IPS-18a (cell line): ENCODE data around the gene INAVA.
"Not testable (repeated sequence)": the region's sequence is repeated elsewhere in the genome, so short reads cannot be mapped to it uniquely, and the experiment has no call there.

Experiments
- H3K27ac ChIP-seq: one replicate; pipeline ENCODE4 v1.5.1; 2013; ENCODE audit warnings: low read length
- H3K27me3 ChIP-seq: one replicate; pipeline ENCODE4 v1.6.1; 2013; ENCODE audit warnings: mild to moderate bottlenecking, low read length; ENCODE audit not compliant: control insufficient read depth, insufficient read depth
- H3K36me3 ChIP-seq: one replicate; pipeline ENCODE4 v1.6.1; 2013; ENCODE audit warnings: low read depth, low read length; ENCODE audit not compliant: control insufficient read depth
- H3K4me1 ChIP-seq: one replicate; pipeline ENCODE4 v1.6.1; 2013; ENCODE audit warnings: low read depth, low read length; ENCODE audit not compliant: control insufficient read depth
- H3K4me3 ChIP-seq: one replicate; pipeline ENCODE4 v1.5.1; 2013; ENCODE audit warnings: low read length
- H3K9ac ChIP-seq: one replicate; pipeline ENCODE4 v1.6.1; 2013; ENCODE audit warnings: mild to moderate bottlenecking, low read length, moderate library complexity
- H3K9me3 ChIP-seq: one replicate; pipeline ENCODE4 v1.6.1; 2013; ENCODE audit warnings: low read depth, low read length; ENCODE audit not compliant: control insufficient read depth

Gene INAVA

DNA sequence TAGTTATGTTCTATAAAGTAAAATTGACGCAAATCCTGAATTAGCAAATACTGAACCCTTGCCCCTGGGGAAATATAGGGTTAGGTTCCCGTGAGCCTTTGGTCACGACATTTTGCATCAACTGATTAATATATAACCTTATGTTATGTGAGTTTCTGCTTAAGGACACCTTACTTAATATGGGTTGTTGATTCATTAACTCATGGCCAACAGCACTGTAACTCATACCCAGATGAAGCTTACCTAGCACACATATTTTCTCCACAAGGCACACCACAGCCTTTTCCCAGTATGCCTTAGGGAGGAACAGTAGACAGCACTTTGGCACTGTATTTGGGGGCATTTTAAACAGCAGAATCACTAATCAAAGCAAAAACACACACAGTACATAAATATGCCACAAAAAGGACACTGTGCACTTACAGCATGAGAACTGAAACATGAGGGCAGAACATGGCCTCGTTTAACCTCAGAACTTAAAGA lies 15.1 kb downstream of the INAVA start:
- Histone ChIP-seq H3K27ac (no peak overlapping the region), H3K9me3 (no peaks in the 10 kb centered on the region), H3K27me3 (no peaks in the 10 kb centered on the region), H3K9ac (no peak overlapping the region), H3K4me1 (no peaks in the 10 kb centered on the region), H3K36me3 (peaks cover 64% of the 10 kb centered on the region), H3K4me3 (no peak overlapping the region)

- H3K27ac ChIP-seq: no peak overlapping the region
- H3K4me3 ChIP-seq: no peak overlapping the region
- peaks cover 59% of the 10 kb centered on the region for H3K36me3 ChIP-seq
- no peaks in the 10 kb centered on the region for H3K4me1 ChIP-seq
- H3K9ac ChIP-seq: no peak overlapping the region
- H3K9me3 ChIP-seq: no peaks in the 10 kb centered on the region
- H3K27me3 ChIP-seq: no peaks in the 10 kb centered on the region
Observed at GRCh38 chr1:200911361-200911760, 16.7 kb downstream of the INAVA start.

GRCh38 chr1:200911936-200912335 lies 17.2 kb downstream of the INAVA start:
- not testable (repeated sequence) for H3K4me3 ChIP-seq, H3K4me1 ChIP-seq, H3K9me3 ChIP-seq, H3K27ac ChIP-seq, H3K27me3 ChIP-seq, H3K9ac ChIP-seq
- H3K36me3 ChIP-seq: peaks cover 54% of the 10 kb centered on the region

GRCh38 chr1:200912737-200913407 lies 18.2 kb downstream of the INAVA start:
- Histone ChIP-seq H3K9ac (no peak overlapping the region), H3K27me3 (no peaks in the 10 kb centered on the region), H3K4me1 (no peaks in the 10 kb centered on the region), H3K4me3 (no peak overlapping the region), H3K36me3 (peaks cover 47% of the 10 kb centered on the region), H3K27ac (no peak overlapping the region), H3K9me3 (no peaks in the 10 kb centered on the region)

GRCh38 chr1:200916152-200916551 lies 21.5 kb downstream of the INAVA start:
- Histone ChIP-seq H3K27me3 (no peaks in the 10 kb centered on the region), H3K4me3 (no peak overlapping the region)

DNA sequence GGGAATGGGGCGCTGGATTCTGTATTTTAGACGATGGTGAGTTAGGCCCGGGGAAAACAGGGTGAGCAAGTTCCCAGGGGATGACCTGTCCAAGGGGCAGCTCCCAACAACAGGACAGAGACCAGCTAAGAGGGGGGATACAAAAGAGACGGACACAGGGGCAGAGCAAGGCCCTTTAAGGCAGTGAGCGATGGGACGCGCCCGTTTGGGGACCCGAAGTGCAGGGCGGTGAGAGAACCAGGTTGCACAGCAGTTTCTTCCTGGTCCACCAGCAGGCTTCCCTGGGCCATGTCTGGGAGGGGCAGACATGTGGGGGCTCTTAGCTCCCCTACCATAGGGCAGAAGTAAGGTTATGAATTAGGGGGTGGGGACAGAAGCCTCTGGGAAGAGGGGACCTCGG lies 22.0 kb downstream of the INAVA start:
- H3K9me3 ChIP-seq: no peaks in the 10 kb centered on the region
- H3K27ac ChIP-seq: no peak overlapping the region
- no peak overlapping the region for H3K9ac ChIP-seq
- H3K36me3 ChIP-seq: peaks cover 16% of the 10 kb centered on the region
- H3K4me1 ChIP-seq: peaks cover 4% of the 10 kb centered on the region
- no peaks in the 10 kb centered on the region for H3K27me3 ChIP-seq
- H3K4me3 ChIP-seq: no peak overlapping the region

More at GRCh38 chr1:200916152-200916551, 21.5 kb downstream of the INAVA start:
- H3K27ac ChIP-seq: no peak overlapping the region
- H3K9me3 ChIP-seq: no peaks in the 10 kb centered on the region
- H3K9ac ChIP-seq: no peak overlapping the region
- peaks cover 17% of the 10 kb centered on the region for H3K36me3 ChIP-seq
- H3K4me1 ChIP-seq: no peaks in the 10 kb centered on the region

GRCh38 chr1:200917291-200917817 lies 22.7 kb downstream of the INAVA start:
- H3K4me1 ChIP-seq: peaks cover 4% of the 10 kb centered on the region
- H3K27ac ChIP-seq: no peak overlapping the region
- peaks cover 11% of the 10 kb centered on the region for H3K36me3 ChIP-seq
- no peaks in the 10 kb centered on the region for H3K27me3 ChIP-seq
- H3K9ac ChIP-seq: no peak overlapping the region
- no peaks in the 10 kb centered on the region for H3K9me3 ChIP-seq
- H3K4me3 ChIP-seq: no peak overlapping the region

DNA sequence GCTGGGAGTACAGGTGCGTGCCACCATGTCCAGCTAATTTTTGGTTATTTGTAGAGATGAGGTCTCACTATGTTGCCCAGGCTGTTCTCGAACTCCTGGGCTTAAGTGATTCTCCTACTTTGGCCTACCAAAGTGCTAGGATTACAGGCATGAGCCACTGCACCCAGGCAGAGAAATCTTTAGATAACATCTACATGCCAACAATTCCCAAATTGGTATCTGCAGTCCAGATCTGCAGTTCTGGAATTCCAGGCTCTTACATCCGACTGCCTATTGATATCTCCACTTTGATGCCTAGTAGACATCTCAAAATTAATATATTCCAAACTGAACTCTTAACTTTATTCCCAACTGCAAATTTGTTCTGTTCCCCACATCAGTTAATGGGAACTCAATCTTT lies 23.3 kb downstream of the INAVA start:
- Histone ChIP-seq H3K36me3 (peaks cover 5% of the 10 kb centered on the region), H3K9me3 (no peaks in the 10 kb centered on the region), H3K4me1 (peaks cover 4% of the 10 kb centered on the region)

DNA sequence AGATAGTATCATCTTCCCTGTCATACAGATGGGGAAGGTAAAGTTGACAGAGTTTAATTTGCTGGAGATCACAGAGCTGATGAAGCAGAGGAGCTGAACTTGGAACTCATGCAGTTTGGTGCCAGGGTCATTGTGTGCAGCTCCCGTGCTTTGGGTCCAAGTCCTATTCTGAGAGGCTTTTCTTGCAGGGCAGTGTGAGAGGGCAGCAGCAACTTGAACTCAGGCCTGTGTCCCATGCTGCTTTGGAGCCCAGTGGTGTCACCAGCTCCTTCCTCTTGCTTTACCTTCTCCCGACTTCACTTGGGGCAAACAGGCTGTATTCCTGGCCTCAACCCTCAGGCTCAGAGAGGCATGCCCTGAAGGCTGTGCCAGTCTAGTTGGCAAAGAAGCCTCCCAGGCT lies 24.7 kb downstream of the INAVA start:
- Histone ChIP-seq H3K9ac (no peak overlapping the region), H3K27ac (no peak overlapping the region), H3K4me3 (no peak overlapping the region), H3K9me3 (no peaks in the 10 kb centered on the region), H3K36me3 (no peaks in the 10 kb centered on the region), H3K4me1 (peaks cover 4% of the 10 kb centered on the region), H3K27me3 (no peaks in the 10 kb centered on the region)

More for the DNA sequence above, 23.3 kb downstream of the INAVA start:
- no peak overlapping the region for H3K9ac ChIP-seq
- no peak overlapping the region for H3K4me3 ChIP-seq
- H3K27me3 ChIP-seq: no peaks in the 10 kb centered on the region
- H3K27ac ChIP-seq: no peak overlapping the region

GRCh38 chr1:200921571-200922110 lies 26.9 kb downstream of the INAVA start:
- peaks cover 4% of the 10 kb centered on the region for H3K4me1 ChIP-seq
- no peaks in the 10 kb centered on the region for H3K36me3 ChIP-seq
- no peak overlapping the region for H3K27ac ChIP-seq
- no peaks in the 10 kb centered on the region for H3K9me3 ChIP-seq
- no peak overlapping the region for H3K4me3 ChIP-seq
- no peaks in the 10 kb centered on the region for H3K27me3 ChIP-seq
- H3K9ac ChIP-seq: no peak overlapping the region

DNA sequence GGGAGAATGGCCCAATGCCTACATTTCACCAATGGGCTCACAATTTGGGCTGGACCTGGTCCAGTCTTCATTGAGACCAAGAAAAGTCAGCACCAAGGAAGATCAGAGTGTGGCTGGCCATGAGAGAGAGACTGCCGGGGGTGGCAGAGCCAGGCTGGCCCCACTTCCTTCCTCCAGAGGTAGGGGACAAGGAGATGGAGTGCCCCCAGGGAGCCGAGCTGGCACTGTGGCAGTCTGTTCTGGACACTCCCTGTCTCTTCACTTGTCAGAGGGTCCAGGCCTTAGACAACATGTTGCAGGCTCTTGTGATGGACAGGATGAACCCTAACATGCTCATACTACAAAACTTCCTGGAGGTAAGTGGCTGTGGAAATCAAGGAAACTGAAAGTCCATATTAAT lies 27.7 kb downstream of the INAVA start:
- no peak overlapping the region for H3K4me3 ChIP-seq
- H3K9ac ChIP-seq: no peak overlapping the region
- H3K36me3 ChIP-seq: no peaks in the 10 kb centered on the region
- H3K9me3 ChIP-seq: no peaks in the 10 kb centered on the region
- H3K4me1 ChIP-seq: peaks cover 4% of the 10 kb centered on the region
- no peak overlapping the region for H3K27ac ChIP-seq
- no peaks in the 10 kb centered on the region for H3K27me3 ChIP-seq

DNA sequence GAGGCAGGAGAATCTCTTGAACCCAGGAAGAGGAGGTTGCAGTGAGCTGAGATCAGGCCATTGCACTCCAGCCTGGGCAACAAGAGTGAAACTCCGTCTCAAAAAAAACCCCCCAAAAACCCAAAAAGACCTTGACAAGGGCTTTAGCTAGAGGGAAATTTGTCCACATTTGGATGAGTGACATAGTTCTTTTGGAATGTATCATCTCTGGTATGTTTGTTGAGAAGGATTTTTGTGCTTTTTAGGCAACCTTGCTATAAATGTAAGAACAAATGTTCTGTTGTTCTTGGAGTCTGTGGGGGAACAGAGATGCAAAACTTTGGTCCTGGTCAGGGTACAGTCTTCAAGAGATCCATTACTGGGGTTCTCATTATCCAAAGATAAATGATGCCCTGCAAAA lies 28.9 kb downstream of the INAVA start:
- H3K27ac ChIP-seq: no peak overlapping the region
- no peaks in the 10 kb centered on the region for H3K36me3 ChIP-seq
- no peak overlapping the region for H3K4me3 ChIP-seq
- H3K4me1 ChIP-seq: peaks cover 4% of the 10 kb centered on the region
- no peaks in the 10 kb centered on the region for H3K27me3 ChIP-seq
- H3K9ac ChIP-seq: no peak overlapping the region
- no peaks in the 10 kb centered on the region for H3K9me3 ChIP-seq
